CD4-positive, alpha-beta memory T cell (primary cell): ENCODE measurements around the gene RBFA. TPM values are rescaled to one million over a fixed set of nuclear protein-coding genes. Genes with fewer than 3 reads are reported as not detected.

Experiments used
- CTCF ChIA-PET: fragments of 350-600 bp; sonication (Branson Sonifier 250); formaldehyde crosslinking; loops from one replicate; lab custom pipeline; 2021; ENCODE audit warnings: inconsistent platforms; ENCODE audit not compliant: partially characterized antibody; lab: Charles Lee
- POLR2A ChIA-PET: fragments of 350-600 bp; sonication (Branson Sonifier 250); formaldehyde crosslinking; loops from one replicate; lab custom pipeline; 2021; ENCODE audit not compliant: partially characterized antibody; lab: Charles Lee
- DNase-seq, 5 donors: peaks; one replicate each; pipeline versions ENCODE4 v3.0.0 to v3.0.0-alpha.2; 2020 to 2022; ENCODE audit warnings: mixed read lengths in 1 of 5
- H3K27ac ChIP-seq: one replicate; pipeline ENCODE4 v1.7.0; 2013; ENCODE audit warnings: low read depth, low read length
- H3K27me3 ChIP-seq: 2 replicates; pipeline ENCODE4 v1.7.0; 2013; ENCODE audit warnings: mild to moderate bottlenecking, low read length, moderate library complexity; ENCODE audit not compliant: insufficient read depth
- H3K36me3 ChIP-seq: 2 replicates; pipeline ENCODE4 v1.7.0; 2013; ENCODE audit warnings: mild to moderate bottlenecking, low read length, moderate library complexity; ENCODE audit not compliant: insufficient read depth
- H3K4me1 ChIP-seq: 2 replicates; pipeline ENCODE4 v1.7.0; 2013; ENCODE audit warnings: mild to moderate bottlenecking, low read length, moderate library complexity; ENCODE audit not compliant: insufficient read depth
- H3K4me3 ChIP-seq, 2 donors: one replicate each; pipeline ENCODE4 v1.7.0; 2013; ENCODE audit warnings: low read length in 2 of 2, mild to moderate bottlenecking in 1 of 2
- H3K9me3 ChIP-seq, 2 donors: one replicate each; pipeline ENCODE4 v1.7.0; 2013; ENCODE audit warnings: low read length in 2 of 2, control low read depth in 1 of 2; ENCODE audit not compliant: control insufficient read depth in 1 of 2
- H3K27ac Mint-ChIP-seq, 7 donors: one replicate each; pipeline ENCODE4 v1.8.0; 2020 to 2021; ENCODE audit warnings: mixed read lengths in 7 of 7, mild to moderate bottlenecking in 6 of 7, inconsistent platforms in 3 of 7, moderate library complexity in 3 of 7
- H3K27me3 Mint-ChIP-seq, 2 donors: one replicate each; pipeline ENCODE4 v1.8.0; 2020 to 2021; ENCODE audit warnings: mixed read lengths in 2 of 2
- H3K36me3 Mint-ChIP-seq, 2 donors: one replicate each; pipeline ENCODE4 v1.8.0; 2020 to 2021; ENCODE audit warnings: mixed read lengths in 2 of 2, inconsistent platforms in 1 of 2, mild to moderate bottlenecking in 1 of 2
- H3K4me1 Mint-ChIP-seq, 4 donors: one replicate each; pipeline ENCODE4 v1.8.0; 2020 to 2021; ENCODE audit warnings: mixed read lengths in 4 of 4, mild to moderate bottlenecking in 1 of 4
- H3K4me3 Mint-ChIP-seq, 8 donors: one replicate each; pipeline ENCODE4 v1.8.0; 2020 to 2021; ENCODE audit warnings: mixed read lengths in 8 of 8, mild to moderate bottlenecking in 7 of 8, moderate library complexity in 6 of 8, inconsistent platforms in 3 of 8
- H3K9me3 Mint-ChIP-seq, 8 donors: one replicate each; pipeline ENCODE4 v1.8.0; 2020 to 2021; ENCODE audit warnings: mixed read lengths in 8 of 8, mild to moderate bottlenecking in 5 of 8, inconsistent platforms in 3 of 8, moderate library complexity in 1 of 8
- intact Hi-C: fragments of 100-400 bp; cut with micrococcal nuclease; formaldehyde crosslinking; loops from one replicate; pipeline ENCODE4 v1.15.1; 2023
- polyA plus RNA-seq, 2 donors: library from polyadenylated mRNA; unstranded; fragments of 300-500 nt; fragmentation: Illumina TruSeq; gene quantifications; one replicate each; pipeline ENCODE4 v1.2.3, GENCODE V29; 2021
- total RNA-seq, 2 experiments: library from RNA; stranded (reverse); gene quantifications; one replicate each; pipeline ENCODE4 v1.2.3, GENCODE V29; 2021

RBFA gene, protein sequence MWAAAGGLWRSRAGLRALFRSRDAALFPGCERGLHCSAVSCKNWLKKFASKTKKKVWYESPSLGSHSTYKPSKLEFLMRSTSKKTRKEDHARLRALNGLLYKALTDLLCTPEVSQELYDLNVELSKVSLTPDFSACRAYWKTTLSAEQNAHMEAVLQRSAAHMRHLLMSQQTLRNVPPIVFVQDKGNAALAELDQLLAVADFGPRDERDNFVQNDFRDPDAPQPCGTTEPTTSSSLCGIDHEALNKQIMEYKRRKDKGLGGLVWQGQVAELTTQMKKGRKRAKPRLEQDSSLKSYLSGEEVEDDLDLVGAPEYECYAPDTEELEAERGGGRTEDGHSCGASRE
- 10 to 100 TPM; 14.5 to 14.9 TPM for total RNA-seq
- 1 to 10 TPM; 8.8 to 9.4 TPM for polyA plus RNA-seq

DNA sequence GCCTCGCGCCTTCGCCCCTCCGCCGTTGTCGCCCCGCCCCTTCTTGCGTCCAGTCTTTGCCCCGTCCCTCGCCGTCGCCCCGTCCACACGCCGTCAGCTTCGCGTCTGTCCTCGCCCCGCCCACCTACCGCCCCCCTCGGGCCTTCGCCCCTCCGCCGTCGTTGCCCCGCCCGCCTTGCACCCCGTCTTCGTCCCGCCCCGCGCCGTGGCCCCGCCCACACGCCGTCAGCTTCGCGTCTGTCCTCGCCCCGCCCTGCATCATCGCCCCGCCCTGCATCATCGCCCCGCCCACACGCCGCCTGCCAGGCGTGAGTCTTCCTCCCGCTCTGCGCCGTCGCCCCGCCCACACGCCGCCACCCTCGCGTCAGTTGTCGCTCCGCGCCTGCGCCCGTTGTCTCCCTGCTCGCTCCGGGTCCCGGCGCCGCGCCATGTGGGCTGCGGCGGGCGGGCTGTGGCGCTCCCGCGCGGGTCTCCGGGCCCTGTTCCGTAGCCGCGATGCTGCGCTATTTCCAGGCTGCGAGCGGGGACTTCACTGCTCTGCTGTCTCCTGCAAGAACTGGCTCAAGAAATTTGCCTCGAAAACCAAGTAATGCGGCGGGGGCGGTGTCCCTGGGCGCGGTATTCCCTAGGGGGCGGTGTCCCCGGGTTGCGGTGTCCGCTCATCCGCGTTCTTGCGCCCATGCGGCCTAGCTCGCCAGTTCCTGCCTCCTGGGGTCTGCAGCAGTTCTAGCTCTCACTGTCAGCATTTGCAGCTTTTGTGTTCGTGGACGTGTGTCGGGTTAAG lies at the start of gene RBFA:
RBFA (plus strand) TSS at position 367 of the 784 bp plus-strand sequence; CDS start at position 429, 62 bp downstream.
- Mint-ChIP-seq H3K27ac (peak within 1 kb of the TSS; percentile 94 to 99 (median 97)), H3K4me3 (peak within 1 kb of the TSS; percentile 88 to 96 (median 92)), H3K9me3 (peaks cover 0 to 18% (median 3%) of the 10 kb centered on the region in 8 donors), H3K36me3 (peaks cover 19 to 27% of the 10 kb centered on the region in 2 donors), H3K27me3 (no peaks in the 10 kb centered on the region), H3K4me1 (peaks cover 15 to 38% (median 26%) of the 10 kb centered on the region in 4 donors)
- peak; percentile 96 to 99 (median 98) for DNase-seq
- Histone ChIP-seq H3K4me1 (peaks cover 18% of the 10 kb centered on the region), H3K27me3 (no peaks in the 10 kb centered on the region), H3K27ac (peak within 1 kb of the TSS; percentile 80), H3K4me3 (peak within 1 kb of the TSS; percentile 80 to 88), H3K36me3 (no peaks in the 10 kb centered on the region), H3K9me3 (no peaks in the 10 kb centered on the region)
- intact Hi-C loops = loop anchor here (1.0 to 5.0 kb wide), 6 partner anchors 46 to 632 kb away; partner anchors contain the start of genes ADNP2, CTDP1, SLC66A2 and TXNL4A
- ChIA-PET POLR2A (interaction anchor here (0.7 to 3.4 kb wide), 14 partner anchors 11 to 965 kb away, joined by 3 to 33 read pairs (median 4); partner anchors contain the start of genes ADNP2, ATP9B, HSBP1L1 and SLC66A2), CTCF (interaction anchor here (0.8 to 1.5 kb wide), 5 partner anchors 9 to 125 kb away, joined by 3 read pairs; partner anchors contain the start of gene ADNP2)

DNA sequence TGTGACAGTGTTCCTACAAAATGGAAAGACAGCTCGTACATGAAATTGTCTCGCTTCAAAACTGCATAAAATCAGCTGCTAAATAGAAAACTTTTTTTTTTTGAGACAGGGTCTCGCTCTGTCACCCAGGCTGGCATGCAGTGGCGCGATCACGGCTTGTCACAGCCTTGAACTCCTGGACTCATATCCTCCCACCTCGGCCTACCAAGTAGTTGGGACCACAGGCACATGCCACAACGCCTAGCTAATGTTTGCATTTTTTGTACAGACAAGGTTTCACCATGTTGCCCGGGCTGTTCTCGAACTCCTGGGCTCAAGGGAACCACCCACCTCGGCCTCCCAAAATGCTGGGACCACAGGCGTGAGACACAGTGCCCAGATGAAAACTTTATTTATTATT lies 49.1 kb upstream of the RBFA start:
- DNase-seq = no peak
- H3K4me1 Mint-ChIP-seq = peaks cover 47 to 80% (median 63%) of the 10 kb centered on the region in 4 donors
- H3K9me3 Mint-ChIP-seq = no peaks in the 10 kb centered on the region
- Histone ChIP-seq H3K9me3 (no peaks in the 10 kb centered on the region), H3K4me1 (peaks cover 70% of the 10 kb centered on the region), H3K36me3 (peaks cover 7% of the 10 kb centered on the region), H3K27me3 (no peaks in the 10 kb centered on the region), H3K27ac (no peak overlapping the region), H3K4me3 (no peak overlapping the region)
- H3K4me3 Mint-ChIP-seq = peak overlapping the region in 3 of 8 donors; percentile 17 to 75 (median 55)
- H3K36me3 Mint-ChIP-seq = peaks cover 20 to 40% of the 10 kb centered on the region in 2 donors
- peak overlapping the region in 2 of 7 donors; percentile 76 to 83 for H3K27ac Mint-ChIP-seq
- ChIA-PET CTCF (interaction anchor here (0.9 to 2.6 kb wide), 4 partner anchors 9 to 24 kb away, joined by 3 to 8 read pairs (median 4); partner anchors contain the start of gene HSBP1L1), POLR2A (interaction anchor here (0.6 to 2.2 kb wide), 4 partner anchors 20 to 129 kb away, joined by 3 to 5 read pairs (median 4); partner anchors contain the start of gene HSBP1L1)
- intact Hi-C loops = loop anchor here (5.0 kb wide), 2 partner anchors 162 to 608 kb away; no protein-coding TSS in a partner anchor
- no peaks in the 10 kb centered on the region for H3K27me3 Mint-ChIP-seq

DNA sequence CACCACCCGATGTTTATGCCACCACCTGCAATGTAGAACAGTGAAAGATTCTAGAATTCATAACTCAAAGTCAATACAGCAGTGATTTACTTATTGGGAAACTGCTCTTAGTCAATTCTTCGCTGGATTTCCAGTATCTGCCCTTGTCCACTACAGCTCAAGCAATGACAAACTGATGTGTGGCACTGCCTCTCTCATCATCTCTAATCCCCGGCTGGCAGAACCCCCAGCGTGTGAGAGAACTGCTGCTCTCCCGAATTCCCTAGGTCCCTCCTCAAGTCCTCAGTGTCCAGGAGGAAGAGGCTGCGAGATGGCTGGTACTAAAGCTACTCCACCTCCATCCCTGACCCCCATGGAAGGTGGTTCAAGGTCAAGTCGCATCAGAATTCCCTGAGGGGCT lies 47.5 kb upstream of the RBFA start:
- Mint-ChIP-seq H3K27ac (peak overlapping the region; percentile 66 to 94 (median 88)), H3K9me3 (no peaks in the 10 kb centered on the region), H3K27me3 (no peaks in the 10 kb centered on the region), H3K36me3 (peaks cover 20 to 38% of the 10 kb centered on the region in 2 donors), H3K4me1 (peaks cover 39 to 68% (median 53%) of the 10 kb centered on the region in 4 donors), H3K4me3 (peak overlapping the region; percentile 78 to 95 (median 92))
- CTCF ChIA-PET = interaction anchor here (0.5 to 2.9 kb wide), 4 partner anchors 24 to 47 kb away, joined by 3 to 10 read pairs (median 4); partner anchors contain the start of gene RBFA
- H3K9me3 ChIP-seq = no peaks in the 10 kb centered on the region
- POLR2A ChIA-PET = interaction anchor here (1.2 to 3.0 kb wide), 5 partner anchors 10 to 305 kb away, joined by 3 to 17 read pairs (median 5); partner anchors contain the start of genes HSBP1L1 and SLC66A2
- no peak overlapping the region for H3K4me3 ChIP-seq
- intact Hi-C loops = loop anchor here (5.0 kb wide), 2 partner anchors 161 to 609 kb away; no protein-coding TSS in a partner anchor
- H3K27me3 ChIP-seq = no peaks in the 10 kb centered on the region
- DNase-seq = no peak
- peaks cover 7% of the 10 kb centered on the region for H3K36me3 ChIP-seq
- H3K4me1 ChIP-seq = peaks cover 56% of the 10 kb centered on the region
- H3K27ac ChIP-seq = peak overlapping the region; percentile 95

- CTCF ChIA-PET = interaction anchor here (0.8 to 2.9 kb wide), 3 partner anchors 25 to 81 kb away, joined by 3 to 10 read pairs (median 3); partner anchors contain the start of gene RBFA
- peaks cover 33 to 59% (median 46%) of the 10 kb centered on the region in 4 donors for H3K4me1 Mint-ChIP-seq
- peaks cover 7% of the 10 kb centered on the region for H3K36me3 ChIP-seq
- H3K36me3 Mint-ChIP-seq = peaks cover 14 to 34% of the 10 kb centered on the region in 2 donors
- H3K27ac ChIP-seq = peak overlapping the region; percentile 95
- H3K27ac Mint-ChIP-seq = peak overlapping the region; percentile 78 to 94 (median 87)
- H3K4me1 ChIP-seq = peaks cover 48% of the 10 kb centered on the region
- H3K9me3 ChIP-seq = no peaks in the 10 kb centered on the region
- no peaks in the 10 kb centered on the region for H3K27me3 Mint-ChIP-seq
- no peak for DNase-seq
- intact Hi-C loops = loop anchor here (5.0 kb wide), 2 partner anchors 160 to 610 kb away; no protein-coding TSS in a partner anchor
- POLR2A ChIA-PET = interaction anchor here (1.2 to 3.0 kb wide), 6 partner anchors 11 to 305 kb away, joined by 3 to 33 read pairs (median 6); partner anchors contain the start of genes ADNP2, RBFA and SLC66A2
- peak overlapping the region; percentile 19 to 89 for H3K4me3 ChIP-seq
- H3K4me3 Mint-ChIP-seq = peak overlapping the region; percentile 81 to 95 (median 92)
- H3K27me3 ChIP-seq = no peaks in the 10 kb centered on the region
- no peaks in the 10 kb centered on the region for H3K9me3 Mint-ChIP-seq
These were observed 46.7 kb upstream of the RBFA start for GRCh38 chr18:79987566-79987965.

- intact Hi-C loops = loop anchor here (1.0 to 5.0 kb wide), 7 partner anchors 24 to 611 kb away; partner anchors contain the start of genes ADNP2, CTDP1, HSBP1L1 and RBFA
- CTCF ChIA-PET = interaction anchor here (0.8 to 2.9 kb wide), 3 partner anchors 25 to 82 kb away, joined by 3 to 10 read pairs (median 3); partner anchors contain the start of gene RBFA
- POLR2A ChIA-PET = interaction anchor here (1.2 to 3.0 kb wide), 6 partner anchors 11 to 306 kb away, joined by 3 to 33 read pairs (median 6); partner anchors contain the start of genes ADNP2, RBFA and SLC66A2
- DNase-seq = peak in 4 of 5 donors; percentile 66 to 76 (median 70)
- H3K27ac Mint-ChIP-seq = peak overlapping the region; percentile 78 to 94 (median 87)
- H3K27me3 Mint-ChIP-seq = no peaks in the 10 kb centered on the region
- H3K27ac ChIP-seq = peak overlapping the region; percentile 95
- peak overlapping the region; percentile 19 to 89 for H3K4me3 ChIP-seq
- H3K4me3 Mint-ChIP-seq = peak overlapping the region; percentile 81 to 95 (median 92)
- peaks cover 7% of the 10 kb centered on the region for H3K36me3 ChIP-seq
- H3K4me1 ChIP-seq = peaks cover 43% of the 10 kb centered on the region
- peaks cover 13 to 33% of the 10 kb centered on the region in 2 donors for H3K36me3 Mint-ChIP-seq
- no peaks in the 10 kb centered on the region for H3K9me3 ChIP-seq
- H3K9me3 Mint-ChIP-seq = no peaks in the 10 kb centered on the region
- no peaks in the 10 kb centered on the region for H3K27me3 ChIP-seq
- H3K4me1 Mint-ChIP-seq = peaks cover 31 to 54% (median 43%) of the 10 kb centered on the region in 4 donors
These were observed 46.2 kb upstream of the RBFA start for GRCh38 chr18:79988071-79988450.
